HepG2 (cell line): ENCODE data around the gene ACVR1B. TPM values are rescaled to one million over a fixed set of nuclear protein-coding genes. Genes with fewer than 3 reads are reported as not detected.

ENCODE experiments used
- ATAC-seq: fragments of 200-7000 bp; cut with Tn5 transposase; 3 replicates; pipeline ENCODE4 v1.9.1; 2020; ENCODE audit warnings: mild to moderate bottlenecking, moderate library complexity
- BruUV-seq: library from RNA; stranded (reverse); fragments of 400-500 nt; replicated peaks from 2 replicates; lab custom pipeline; 2021; lab: Mats Ljungman, UMichigan
- CTCF ChIA-PET: fragments of 300-600 bp; formaldehyde crosslinking; extraction: SDS; loops from one replicate; lab custom pipeline; 2021; ENCODE audit warnings: low total read pairs, inconsistent platforms, low intra/inter-chr PET ratio; lab: Yijun Ruan, JAX
- POLR2A ChIA-PET: fragments of 350-600 bp; sonication (Branson Sonifier 250); formaldehyde crosslinking; loops from one replicate; lab custom pipeline; 2020; ENCODE audit warnings: antibody characterized with exemption, inconsistent platforms; lab: Yijun Ruan, JAX
- DNase-seq: peaks from one replicate; pipeline ENCODE4 v3.0.0-alpha.2; 2015; ENCODE audit warnings: low spot score
- FAIRE-seq: peaks from 3 replicates; lab custom pipeline; 2011; peaks lifted over from hg19 to GRCh38; lab: Jason Lieb, UNC
- H2AFZ ChIP-seq: one replicate; pipeline ENCODE4 v1.6.1; 2011; ENCODE audit warnings: low read length, inconsistent platforms
- H3K27ac ChIP-seq: fragments of 300-600 bp; 3 replicates; pipeline ENCODE4 v1.8.0; 2011; ENCODE audit warnings: mixed run types, mild to moderate bottlenecking, mixed read lengths, low read length, inconsistent platforms; ENCODE audit not compliant: insufficient read depth; ENCODE audit errors: extremely low read length
- H3K27me3 ChIP-seq, 2 experiments: fragments of 200-600 bp in 1 of 2; 2 replicates in 1 of 2; 3 replicates in 1 of 2; pipeline versions ENCODE4 v1.6.0 to v1.8.0; 2011; ENCODE audit warnings: low read length in 2 of 2, mild to moderate bottlenecking in 2 of 2, moderate library complexity in 2 of 2, inconsistent platforms in 1 of 2; ENCODE audit not compliant: insufficient read depth in 2 of 2, control insufficient read depth in 1 of 2
- H3K36me3 ChIP-seq, 2 experiments: fragments of 200-600 bp in 1 of 2; replicated peaks in 1 of 2; 2 replicates in 1 of 2; 3 replicates in 1 of 2; pipeline versions ENCODE4 v1.5.1 to v1.8.0; 2011; ENCODE audit warnings: low read length in 2 of 2, inconsistent platforms in 1 of 2; ENCODE audit not compliant: insufficient read depth in 2 of 2, control insufficient read depth in 1 of 2
- H3K4me1 ChIP-seq: 2 replicates; pipeline ENCODE4 v1.5.1; 2012; ENCODE audit warnings: low read length, inconsistent platforms; ENCODE audit not compliant: insufficient read depth
- H3K4me2 ChIP-seq: 2 replicates; pipeline ENCODE4 v1.6.0; 2011; ENCODE audit warnings: low read depth, low read length, inconsistent platforms
- H3K4me3 ChIP-seq, 3 experiments: fragments of 200-600 bp in 1 of 3; sonication (generic), shearing (Covaris generic) in 1 of 3; replicated peaks in 1 of 3; 2 replicates each; pipeline ENCODE4 v1.5.1; 2011 to 2016; ENCODE audit warnings: low read length in 3 of 3, inconsistent platforms in 2 of 3, low read depth in 2 of 3, mild to moderate bottlenecking in 2 of 3, control low read depth in 1 of 3, mixed read lengths in 1 of 3; ENCODE audit not compliant: insufficient read depth in 1 of 3
- H3K79me2 ChIP-seq: one replicate; pipeline ENCODE4 v1.6.1; 2011; ENCODE audit warnings: low read length, inconsistent platforms; ENCODE audit not compliant: insufficient read depth
- H3K9ac ChIP-seq: 2 replicates; pipeline ENCODE4 v1.6.0; 2011; ENCODE audit warnings: mild to moderate bottlenecking, low read depth, low read length, inconsistent platforms; ENCODE audit not compliant: insufficient read depth
- H3K9me3 ChIP-seq: 2 replicates; pipeline ENCODE4 v1.5.1; 2012; ENCODE audit warnings: mild to moderate bottlenecking, low read length
- H4K20me1 ChIP-seq: 2 replicates; pipeline ENCODE4 v1.6.0; 2011; ENCODE audit warnings: inconsistent platforms, mild to moderate bottlenecking, low read length, moderate library complexity; ENCODE audit not compliant: insufficient read depth
- HBP1 ChIP-seq: IDR thresholded peaks from 2 replicates; pipeline ENCODE4 v1.6.1; 2016; ENCODE audit warnings: low read depth, control low read depth
- HDAC2 ChIP-seq: sonication (generic); formaldehyde crosslinking; IDR thresholded peaks from 2 replicates; pipeline ENCODE4 v1.4.0; 2020; ENCODE audit warnings: missing genetic modification reagents
- HMG20B ChIP-seq: conservative IDR thresholded peaks from 2 replicates; pipeline ENCODE4 v1.6.1; 2016; ENCODE audit warnings: missing genetic modification reagents, missing compliant biosample characterization
- MED13 ChIP-seq: sonication (generic); formaldehyde crosslinking; IDR thresholded peaks from 2 replicates; pipeline ENCODE4 v1.5.0; 2020; ENCODE audit warnings: missing genetic modification reagents
- POLR2AphosphoS2 ChIP-seq: IDR thresholded peaks from 2 replicates; pipeline ENCODE4 v1.6.1; 2011; ENCODE audit warnings: low read depth, low read length, improper control_type of control experiment
- RARA ChIP-seq: IDR thresholded peaks from 2 replicates; pipeline ENCODE4 v1.6.1; 2016; ENCODE audit warnings: missing genetic modification reagents, missing compliant biosample characterization
- SOX13 ChIP-seq, 3 experiments: fragments of 450-650 bp in 1 of 3; sonication (generic) in 1 of 3; formaldehyde crosslinking in 1 of 3; IDR thresholded peaks in 2 of 3; conservative IDR thresholded peaks in 1 of 3; 2 replicates each; pipeline versions ENCODE4 v1.5.0 to v1.6.1; 2016 to 2020; ENCODE audit warnings: antibody characterized with exemption in 1 of 3, mild to moderate bottlenecking in 1 of 3, missing compliant biosample characterization in 1 of 3, missing genetic modification reagents in 1 of 3, moderate library complexity in 1 of 3
- STAT5B ChIP-seq: sonication (generic); formaldehyde crosslinking; IDR thresholded peaks from 2 replicates; pipeline ENCODE4 v1.4.0; 2020; ENCODE audit warnings: missing genetic modification reagents
- ZNF552 ChIP-seq: sonication (generic); formaldehyde crosslinking; IDR thresholded peaks from 2 replicates; pipeline ENCODE4 v1.9.0; 2022; ENCODE audit warnings: missing genetic modification reagents, mild to moderate bottlenecking, borderline replicate concordance
- WGBS: methylation state at CpG from one replicate; pipeline ENCODE4 v1.1.6; 2017; ENCODE audit warnings: low lambda C conversion rate; 5-methylcytosine and 5-hydroxymethylcytosine counted together
- in situ Hi-C: cut with HindIII; loops from 2 replicates; pipeline ENCODE4 v1.10.0; 2017; ENCODE audit warnings: low pct_unique_long_range_greater_than_20kb; ENCODE audit not compliant: extremely low pct_ligation_motif_present
- intact Hi-C: fragments of 100-400 bp; cut with micrococcal nuclease; formaldehyde crosslinking; loops from one replicate; pipeline ENCODE4 v1.10.0; 2022; ENCODE audit not compliant: unreplicated experiment
- polyA plus RNA-seq, 8 experiments: library from polyadenylated mRNA; depleted of rRNA in 3 of 8; stranded (reverse) in 7 of 8; unstranded in 1 of 8; fragments of >200 nt; fragmentation: Illumina TruSeq in 4 of 8; extraction: Trizol in 4 of 8; gene quantifications; 2 replicates each; pipeline versions ENCODE4 v1.2.1 to v1.2.3, GENCODE V29; 2011 to 2016; ENCODE audit warnings: low read depth in 4 of 8, missing spikeins in 1 of 8, mixed read lengths in 1 of 8; ENCODE audit not compliant: insufficient read depth in 1 of 8
- total RNA-seq, 5 experiments: library from RNA; depleted of rRNA; stranded (reverse); fragments of >200 nt; fragmentation: Illumina TruSeq; extraction: Trizol; gene quantifications; 2 replicates each; pipeline ENCODE4 v1.2.3, GENCODE V29; 2016; ENCODE audit warnings: low read depth in 1 of 5
- TF ChIP-seq, protein P1 (sequence below): sonication (generic); formaldehyde crosslinking; IDR thresholded peaks from 2 replicates; pipeline ENCODE4 v1.4.0; 2020; ENCODE audit warnings: missing genetic modification reagents
- TF ChIP-seq, protein P2 (sequence below): sonication (generic); formaldehyde crosslinking; IDR thresholded peaks from 2 replicates; pipeline ENCODE4 v1.8.0; 2022; ENCODE audit warnings: low read depth, missing genetic modification reagents
- TF ChIP-seq, protein P3 (sequence below): sonication (generic); formaldehyde crosslinking; IDR thresholded peaks from 2 replicates; pipeline ENCODE4 v1.5.0; 2020; ENCODE audit warnings: missing genetic modification reagents

The ACVR1B gene
- total and polyA plus RNA-seq, 2 of the 13 experiments (the other 11 are each of a cell fraction or from before 2014, with no cell fraction given), result 8.9 to 12.1 TPM

DNA sequence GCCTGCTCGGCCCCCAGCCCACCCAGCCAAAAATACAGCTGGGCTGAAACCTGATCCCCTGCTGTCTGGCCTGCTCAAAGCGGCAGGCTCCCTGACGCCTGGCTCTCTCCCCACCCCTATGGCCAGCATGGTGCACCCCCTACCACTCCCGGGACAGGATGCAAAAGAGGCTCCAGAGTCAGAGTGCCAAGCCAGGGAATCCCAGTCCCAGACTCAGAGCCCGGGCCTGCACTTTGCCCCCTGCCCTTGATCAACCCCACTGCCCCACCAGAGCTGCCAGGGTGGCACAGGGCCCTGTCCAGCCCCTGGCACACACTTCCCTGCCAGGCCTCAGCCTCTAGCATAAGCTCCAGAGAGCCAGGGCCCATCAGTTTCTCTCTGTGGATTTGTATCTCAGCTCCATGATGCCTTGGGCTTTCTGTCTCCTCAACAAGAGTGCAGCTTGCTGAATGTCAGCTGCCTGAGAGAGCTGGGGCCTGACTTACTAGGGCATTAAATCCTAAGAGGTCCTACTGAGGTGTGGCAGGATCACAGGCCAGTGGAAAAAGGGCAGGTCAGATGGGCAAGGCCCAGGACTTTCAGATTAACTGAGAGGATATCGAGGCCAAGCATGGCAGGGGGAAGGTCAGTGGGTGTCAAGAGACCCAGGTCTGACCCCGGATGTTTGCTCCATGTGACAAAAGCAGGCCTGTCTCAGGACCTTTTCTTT is 30.3 kb upstream of the ACVR1B start (continued):
- no peak for TF ChIP-seq STAT5B (CRISPR knock-in tag)
- peak; percentile 37; the same call in 1 of the 2 replicates for TF ChIP-seq RARA (CRISPR knock-in tag)
- no peak for TF ChIP-seq ZNF552 (CRISPR knock-in tag)
- TF ChIP-seq, protein P1, sequence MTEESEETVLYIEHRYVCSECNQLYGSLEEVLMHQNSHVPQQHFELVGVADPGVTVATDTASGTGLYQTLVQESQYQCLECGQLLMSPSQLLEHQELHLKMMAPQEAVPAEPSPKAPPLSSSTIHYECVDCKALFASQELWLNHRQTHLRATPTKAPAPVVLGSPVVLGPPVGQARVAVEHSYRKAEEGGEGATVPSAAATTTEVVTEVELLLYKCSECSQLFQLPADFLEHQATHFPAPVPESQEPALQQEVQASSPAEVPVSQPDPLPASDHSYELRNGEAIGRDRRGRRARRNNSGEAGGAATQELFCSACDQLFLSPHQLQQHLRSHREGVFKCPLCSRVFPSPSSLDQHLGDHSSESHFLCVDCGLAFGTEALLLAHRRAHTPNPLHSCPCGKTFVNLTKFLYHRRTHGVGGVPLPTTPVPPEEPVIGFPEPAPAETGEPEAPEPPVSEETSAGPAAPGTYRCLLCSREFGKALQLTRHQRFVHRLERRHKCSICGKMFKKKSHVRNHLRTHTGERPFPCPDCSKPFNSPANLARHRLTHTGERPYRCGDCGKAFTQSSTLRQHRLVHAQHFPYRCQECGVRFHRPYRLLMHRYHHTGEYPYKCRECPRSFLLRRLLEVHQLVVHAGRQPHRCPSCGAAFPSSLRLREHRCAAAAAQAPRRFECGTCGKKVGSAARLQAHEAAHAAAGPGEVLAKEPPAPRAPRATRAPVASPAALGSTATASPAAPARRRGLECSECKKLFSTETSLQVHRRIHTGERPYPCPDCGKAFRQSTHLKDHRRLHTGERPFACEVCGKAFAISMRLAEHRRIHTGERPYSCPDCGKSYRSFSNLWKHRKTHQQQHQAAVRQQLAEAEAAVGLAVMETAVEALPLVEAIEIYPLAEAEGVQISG, result no peak
- TF ChIP-seq, protein P2, sequence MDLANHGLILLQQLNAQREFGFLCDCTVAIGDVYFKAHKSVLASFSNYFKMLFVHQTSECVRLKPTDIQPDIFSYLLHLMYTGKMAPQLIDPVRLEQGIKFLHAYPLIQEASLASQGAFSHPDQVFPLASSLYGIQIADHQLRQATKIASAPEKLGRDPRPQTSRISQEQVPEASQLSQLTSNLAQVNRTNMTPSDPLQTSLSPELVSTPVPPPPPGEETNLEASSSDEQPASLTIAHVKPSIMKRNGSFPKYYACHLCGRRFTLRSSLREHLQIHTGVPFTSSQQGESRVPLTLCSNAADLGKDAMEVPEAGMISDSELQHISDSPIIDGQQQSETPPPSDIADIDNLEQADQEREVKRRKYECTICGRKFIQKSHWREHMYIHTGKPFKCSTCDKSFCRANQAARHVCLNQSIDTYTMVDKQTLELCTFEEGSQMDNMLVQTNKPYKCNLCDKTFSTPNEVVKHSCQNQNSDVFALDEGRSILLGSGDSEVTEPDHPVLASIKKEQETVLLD (CRISPR knock-in tag), result no peak

DNA sequence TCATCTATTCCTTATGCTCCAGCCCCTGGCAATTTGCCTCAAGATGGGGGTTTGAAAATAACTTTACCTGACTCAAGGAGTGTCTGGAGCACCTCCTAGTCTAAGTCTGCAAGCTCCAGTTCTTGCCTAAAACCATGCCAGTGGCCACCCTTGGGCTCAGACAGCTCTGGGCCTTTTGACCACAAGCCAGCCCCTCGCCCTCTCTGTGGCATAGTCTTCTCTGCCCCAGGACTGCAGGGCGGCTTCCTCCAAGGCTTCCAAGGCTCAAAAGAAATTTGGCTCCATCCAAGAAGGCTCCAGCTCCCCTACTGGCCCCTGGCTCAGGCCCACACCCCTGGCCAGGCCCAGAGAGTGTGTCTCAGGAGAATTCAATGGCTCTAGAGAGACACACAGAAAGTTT is 29.4 kb upstream of the ACVR1B start:
- POLR2A ChIA-PET, result no interaction called here
- BruUV-seq, result no TSS peak
- H4K20me1 ChIP-seq, result no peaks in the 10 kb centered on the region
- H3K36me3 ChIP-seq, result no peaks in the 10 kb centered on the region
- no peaks in the 10 kb centered on the region for H3K9me3 ChIP-seq
- intact Hi-C loops (no loop called here), in situ Hi-C loops (no loop called here)
- WGBS, result 54% methylated on average over 2 of the region's 2 CpGs
- H3K9ac ChIP-seq, result no peak overlapping the region
- no peak overlapping the region for H3K4me3 ChIP-seq
- no peaks in the 10 kb centered on the region for H3K79me2 ChIP-seq
- no peak overlapping the region for H3K27ac ChIP-seq
- ATAC-seq (no peak), FAIRE-seq (no peak), DNase-seq (no peak)
- peaks cover 48% of the 10 kb centered on the region for H3K4me1 ChIP-seq
- CTCF ChIA-PET, result no interaction called here
- no peak overlapping the region for H2AFZ ChIP-seq
- peaks cover 1 to 21% of the 10 kb centered on the region in 2 experiments; a peak in 4 of 5 replicates for H3K27me3 ChIP-seq
- H3K4me2 ChIP-seq, result no peak overlapping the region
- TF ChIP-seq MED13 (CRISPR knock-in tag) (no peak), POLR2AphosphoS2 (no peak), HBP1 (CRISPR knock-in tag) (no peak), HDAC2 (CRISPR knock-in tag) (no peak), HMG20B (CRISPR knock-in tag) (no peak), SOX13 (IDR thresholded peaks at IDR 0.05) (no peak), SOX13 (CRISPR knock-in tag; conservative IDR thresholded peaks at IDR 0.05 in 1 of 2, IDR thresholded peaks at IDR 0.05 in 1 of 2) (no peak)
- TF ChIP-seq, protein P3, sequence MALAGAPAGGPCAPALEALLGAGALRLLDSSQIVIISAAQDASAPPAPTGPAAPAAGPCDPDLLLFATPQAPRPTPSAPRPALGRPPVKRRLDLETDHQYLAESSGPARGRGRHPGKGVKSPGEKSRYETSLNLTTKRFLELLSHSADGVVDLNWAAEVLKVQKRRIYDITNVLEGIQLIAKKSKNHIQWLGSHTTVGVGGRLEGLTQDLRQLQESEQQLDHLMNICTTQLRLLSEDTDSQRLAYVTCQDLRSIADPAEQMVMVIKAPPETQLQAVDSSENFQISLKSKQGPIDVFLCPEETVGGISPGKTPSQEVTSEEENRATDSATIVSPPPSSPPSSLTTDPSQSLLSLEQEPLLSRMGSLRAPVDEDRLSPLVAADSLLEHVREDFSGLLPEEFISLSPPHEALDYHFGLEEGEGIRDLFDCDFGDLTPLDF (CRISPR knock-in tag), result no peak
